Stimulated activated memory B cell treated with anti-CD40 and anti-IgM and Interleukin-4, amounts not matched to agents 10 μg/mL and 1 μg/mL and 100 μg/mL, for 72 hours (primary cell): ENCODE measurements around the gene MACROD2.

ENCODE experiments used
- ATAC-seq: fragments of 150-1000 bp; cut with Tn5 transposase; 2 replicates; pipeline ENCODE4 v1.10.0; 2021
- H3K27ac Mint-ChIP-seq: one replicate; pipeline ENCODE4 v1.8.0; 2022; ENCODE audit warnings: mild to moderate bottlenecking, mixed read lengths
- H3K27me3 Mint-ChIP-seq: one replicate; pipeline ENCODE4 v1.8.0; 2022; ENCODE audit warnings: mixed read lengths
- H3K36me3 Mint-ChIP-seq: one replicate; pipeline ENCODE4 v1.8.0; 2022; ENCODE audit warnings: mixed read lengths
- H3K4me1 Mint-ChIP-seq: one replicate; pipeline ENCODE4 v1.8.0; 2022; ENCODE audit warnings: mixed read lengths
- H3K4me3 Mint-ChIP-seq: one replicate; pipeline ENCODE4 v1.8.0; 2022; ENCODE audit warnings: mild to moderate bottlenecking, moderate library complexity, mixed read lengths
- H3K9me3 Mint-ChIP-seq: one replicate; pipeline ENCODE4 v1.8.0; 2022; ENCODE audit warnings: mixed read lengths

Gene MACROD2

GRCh38 chr20:14664101-14664500, 668.8 kb downstream of the MACROD2 start:
- Mint-ChIP-seq H3K4me3 (no peak overlapping the region), H3K27me3 (no peaks in the 10 kb centered on the region), H3K9me3 (no peaks in the 10 kb centered on the region), H3K27ac (no peak overlapping the region), H3K36me3 (no peaks in the 10 kb centered on the region), H3K4me1 (no peaks in the 10 kb centered on the region)
- no peak for ATAC-seq

DNA sequence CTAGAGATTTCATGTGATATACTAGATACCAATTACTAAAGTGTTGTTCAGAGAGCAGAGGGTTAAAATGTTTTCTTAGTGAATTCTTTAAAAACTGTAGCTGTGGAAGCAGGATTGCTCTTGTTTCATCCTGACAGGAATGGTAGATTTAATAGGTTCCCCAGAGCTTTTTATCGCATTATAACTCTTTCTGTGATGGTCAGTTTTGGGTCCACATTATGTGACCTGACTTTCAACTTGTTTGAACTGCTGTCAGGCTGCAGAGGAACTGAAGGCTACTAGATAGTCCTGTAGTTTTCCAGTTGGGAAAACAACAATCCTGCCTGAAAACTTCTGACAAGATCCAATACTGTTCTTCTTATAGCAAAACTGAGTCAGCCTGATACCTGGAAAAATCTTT, 671.4 kb downstream of the MACROD2 start:
- Mint-ChIP-seq H3K36me3 (no peaks in the 10 kb centered on the region), H3K4me3 (no peak overlapping the region), H3K27me3 (no peaks in the 10 kb centered on the region), H3K9me3 (no peaks in the 10 kb centered on the region), H3K27ac (no peak overlapping the region), H3K4me1 (no peaks in the 10 kb centered on the region)
- ATAC-seq: no peak

- Mint-ChIP-seq H3K27ac (no peak overlapping the region), H3K4me1 (no peaks in the 10 kb centered on the region), H3K27me3 (no peaks in the 10 kb centered on the region), H3K36me3 (no peaks in the 10 kb centered on the region), H3K9me3 (no peaks in the 10 kb centered on the region), H3K4me3 (no peak overlapping the region)
- ATAC-seq: no peak
Observed at GRCh38 chr20:14667226-14667625, 671.9 kb downstream of the MACROD2 start.

- no peak overlapping the region for H3K27ac Mint-ChIP-seq
- no peaks in the 10 kb centered on the region for H3K27me3 Mint-ChIP-seq
- no peak for ATAC-seq
- H3K36me3 Mint-ChIP-seq: no peaks in the 10 kb centered on the region
- no peaks in the 10 kb centered on the region for H3K4me1 Mint-ChIP-seq
- no peak overlapping the region for H3K4me3 Mint-ChIP-seq
- H3K9me3 Mint-ChIP-seq: peaks cover 7% of the 10 kb centered on the region
Observed at GRCh38 chr20:14672066-14672465, 676.8 kb downstream of the MACROD2 start.

GRCh38 chr20:14673164-14673563, 677.8 kb downstream of the MACROD2 start:
- no peak for ATAC-seq
- Mint-ChIP-seq H3K36me3 (no peaks in the 10 kb centered on the region), H3K9me3 (peaks cover 7% of the 10 kb centered on the region)

GRCh38 chr20:14677455-14677854, 682.1 kb downstream of the MACROD2 start:
- no peak overlapping the region for H3K27ac Mint-ChIP-seq
- H3K27me3 Mint-ChIP-seq: no peaks in the 10 kb centered on the region
- H3K9me3 Mint-ChIP-seq: peaks cover 7% of the 10 kb centered on the region
- no peak for ATAC-seq
- H3K4me1 Mint-ChIP-seq: no peaks in the 10 kb centered on the region
- no peaks in the 10 kb centered on the region for H3K36me3 Mint-ChIP-seq
- no peak overlapping the region for H3K4me3 Mint-ChIP-seq

More at GRCh38 chr20:14673164-14673563, 677.8 kb downstream of the MACROD2 start:
- H3K4me3 Mint-ChIP-seq: no peak overlapping the region
- H3K4me1 Mint-ChIP-seq: no peaks in the 10 kb centered on the region
- H3K27ac Mint-ChIP-seq: no peak overlapping the region
- no peaks in the 10 kb centered on the region for H3K27me3 Mint-ChIP-seq

DNA sequence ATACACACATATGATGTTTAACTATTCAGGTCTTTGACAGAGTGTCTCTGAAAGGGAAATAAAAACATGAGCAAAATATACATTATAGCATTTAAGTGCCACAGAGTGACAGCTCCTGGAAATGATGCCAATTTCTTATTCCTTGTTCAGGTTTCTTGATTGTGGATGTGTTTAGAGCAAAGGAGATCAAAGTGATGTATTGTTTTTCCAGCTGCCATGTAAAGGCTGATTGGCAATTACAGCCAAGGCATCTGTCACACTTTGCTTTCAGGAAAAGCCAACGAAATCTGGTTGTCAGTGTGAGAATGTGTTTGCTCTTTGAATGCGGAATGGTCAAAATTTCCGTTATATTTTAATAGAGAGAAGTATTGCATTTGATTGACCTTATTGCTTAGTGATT, 689.9 kb downstream of the MACROD2 start:
- no peaks in the 10 kb centered on the region for H3K4me1 Mint-ChIP-seq
- H3K9me3 Mint-ChIP-seq: no peaks in the 10 kb centered on the region
- H3K36me3 Mint-ChIP-seq: no peaks in the 10 kb centered on the region
- no peak overlapping the region for H3K4me3 Mint-ChIP-seq
- H3K27me3 Mint-ChIP-seq: no peaks in the 10 kb centered on the region
- H3K27ac Mint-ChIP-seq: no peak overlapping the region
- ATAC-seq: no peak

GRCh38 chr20:14687313-14687712, 692.0 kb downstream of the MACROD2 start:
- Mint-ChIP-seq H3K4me3 (no peak overlapping the region), H3K27ac (no peak overlapping the region), H3K4me1 (no peaks in the 10 kb centered on the region), H3K27me3 (no peaks in the 10 kb centered on the region), H3K36me3 (no peaks in the 10 kb centered on the region), H3K9me3 (no peaks in the 10 kb centered on the region)
- ATAC-seq: no peak

GRCh38 chr20:14688005-14688404, 692.7 kb downstream of the MACROD2 start:
- H3K4me3 Mint-ChIP-seq: no peak overlapping the region
- H3K27me3 Mint-ChIP-seq: no peaks in the 10 kb centered on the region
- H3K27ac Mint-ChIP-seq: no peak overlapping the region
- no peaks in the 10 kb centered on the region for H3K36me3 Mint-ChIP-seq
- H3K4me1 Mint-ChIP-seq: no peaks in the 10 kb centered on the region
- no peaks in the 10 kb centered on the region for H3K9me3 Mint-ChIP-seq
- no peak for ATAC-seq

- no peak overlapping the region for H3K4me3 Mint-ChIP-seq
- ATAC-seq: no peak
- no peaks in the 10 kb centered on the region for H3K4me1 Mint-ChIP-seq
Observed at GRCh38 chr20:14691994-14692393, 696.7 kb downstream of the MACROD2 start.

DNA sequence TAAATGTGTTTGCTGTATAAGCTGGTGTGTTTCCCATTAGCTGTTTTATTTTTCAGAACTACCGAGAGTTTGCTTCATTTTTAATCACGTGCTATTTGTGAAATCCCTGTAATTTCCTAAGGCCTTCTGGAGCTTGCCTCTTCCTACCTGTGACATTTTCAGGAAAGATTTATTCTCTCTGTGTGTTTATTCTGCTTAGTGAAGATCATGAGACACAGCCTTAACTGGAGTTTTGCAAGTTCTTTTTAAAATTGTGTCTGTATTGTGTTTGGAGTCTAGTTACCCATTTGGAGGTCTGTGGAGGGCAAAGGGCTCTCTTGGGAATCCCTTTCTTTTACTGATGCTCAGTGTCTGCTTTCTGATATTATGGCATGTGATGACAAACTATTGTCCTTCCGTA, 701.2 kb downstream of the MACROD2 start:
- no peak for ATAC-seq
- no peak overlapping the region for H3K27ac Mint-ChIP-seq
- no peaks in the 10 kb centered on the region for H3K4me1 Mint-ChIP-seq
- no peaks in the 10 kb centered on the region for H3K36me3 Mint-ChIP-seq
- no peaks in the 10 kb centered on the region for H3K9me3 Mint-ChIP-seq
- peaks cover 8% of the 10 kb centered on the region for H3K27me3 Mint-ChIP-seq
- no peak overlapping the region for H3K4me3 Mint-ChIP-seq

More at GRCh38 chr20:14691994-14692393, 696.7 kb downstream of the MACROD2 start:
- Mint-ChIP-seq H3K9me3 (no peaks in the 10 kb centered on the region), H3K27me3 (no peaks in the 10 kb centered on the region), H3K27ac (no peak overlapping the region), H3K36me3 (no peaks in the 10 kb centered on the region)

DNA sequence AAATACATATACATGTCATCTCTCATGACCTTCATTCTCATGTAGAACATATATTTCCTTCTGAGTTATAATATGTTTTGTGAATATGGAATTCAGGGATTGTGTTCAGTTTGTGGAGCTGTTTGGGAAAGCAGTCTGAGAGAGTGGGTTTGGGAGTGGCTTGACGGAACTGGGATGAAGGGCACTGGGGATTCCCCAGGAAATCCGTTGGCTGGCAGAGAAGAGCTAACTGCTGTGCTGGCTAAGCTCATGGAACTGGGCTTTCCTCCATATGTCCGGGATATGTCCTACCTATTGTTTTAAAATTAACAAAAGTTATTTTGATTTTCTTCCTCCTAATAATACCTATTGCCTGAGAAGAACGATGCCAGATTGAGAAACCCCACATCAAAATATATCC, 701.6 kb downstream of the MACROD2 start:
- Mint-ChIP-seq H3K27me3 (peaks cover 8% of the 10 kb centered on the region), H3K9me3 (no peaks in the 10 kb centered on the region), H3K27ac (no peak overlapping the region), H3K4me1 (no peaks in the 10 kb centered on the region), H3K4me3 (no peak overlapping the region), H3K36me3 (no peaks in the 10 kb centered on the region)
- no peak for ATAC-seq

DNA sequence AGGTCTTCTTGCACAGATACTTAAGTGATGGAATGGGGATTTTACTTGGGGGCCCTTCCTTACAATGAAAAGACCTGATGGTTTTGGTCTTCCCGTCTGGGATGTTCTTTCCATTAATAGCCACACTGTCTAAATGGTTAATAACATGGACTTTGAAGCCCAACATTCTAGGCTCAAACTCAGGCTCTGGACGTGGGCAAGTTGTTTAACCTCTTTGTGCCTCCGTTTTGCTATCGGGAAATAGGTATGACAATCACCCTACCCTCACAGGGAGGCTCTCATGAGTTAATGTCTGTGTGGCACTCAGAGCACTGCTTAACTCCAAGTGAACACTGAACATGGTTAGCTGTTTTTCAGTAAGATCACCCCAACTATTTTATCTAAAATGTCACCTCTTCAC, 702.8 kb downstream of the MACROD2 start:
- no peak for ATAC-seq
- H3K9me3 Mint-ChIP-seq: no peaks in the 10 kb centered on the region
- peaks cover 8% of the 10 kb centered on the region for H3K27me3 Mint-ChIP-seq
- H3K4me3 Mint-ChIP-seq: no peak overlapping the region
- H3K4me1 Mint-ChIP-seq: no peaks in the 10 kb centered on the region
- no peak overlapping the region for H3K27ac Mint-ChIP-seq
- H3K36me3 Mint-ChIP-seq: no peaks in the 10 kb centered on the region

- no peaks in the 10 kb centered on the region for H3K4me1 Mint-ChIP-seq
- ATAC-seq: no peak
- H3K4me3 Mint-ChIP-seq: no peak overlapping the region
- peaks cover 8% of the 10 kb centered on the region for H3K27me3 Mint-ChIP-seq
- H3K9me3 Mint-ChIP-seq: no peaks in the 10 kb centered on the region
- H3K27ac Mint-ChIP-seq: no peak overlapping the region
- H3K36me3 Mint-ChIP-seq: no peaks in the 10 kb centered on the region
Observed at GRCh38 chr20:14698605-14699373, 703.5 kb downstream of the MACROD2 start.

GRCh38 chr20:14700639-14700960, 705.3 kb downstream of the MACROD2 start:
- no peak overlapping the region for H3K4me3 Mint-ChIP-seq
- H3K27me3 Mint-ChIP-seq: peaks cover 8% of the 10 kb centered on the region
- no peak overlapping the region for H3K27ac Mint-ChIP-seq
- H3K36me3 Mint-ChIP-seq: no peaks in the 10 kb centered on the region
- no peaks in the 10 kb centered on the region for H3K4me1 Mint-ChIP-seq
- ATAC-seq: no peak
- H3K9me3 Mint-ChIP-seq: no peaks in the 10 kb centered on the region

- Mint-ChIP-seq H3K9me3 (no peaks in the 10 kb centered on the region), H3K36me3 (no peaks in the 10 kb centered on the region), H3K27ac (no peak overlapping the region), H3K4me1 (no peaks in the 10 kb centered on the region), H3K27me3 (peaks cover 8% of the 10 kb centered on the region), H3K4me3 (no peak overlapping the region)
- ATAC-seq: no peak
Observed at GRCh38 chr20:14701326-14701725, 706.0 kb downstream of the MACROD2 start.

- no peak for ATAC-seq
- no peak overlapping the region for H3K4me3 Mint-ChIP-seq
Observed at GRCh38 chr20:14706555-14706954, 711.2 kb downstream of the MACROD2 start.

More at GRCh38 chr20:14706555-14706954, 711.2 kb downstream of the MACROD2 start:
- H3K27ac Mint-ChIP-seq: no peak overlapping the region
- no peaks in the 10 kb centered on the region for H3K9me3 Mint-ChIP-seq
- no peaks in the 10 kb centered on the region for H3K4me1 Mint-ChIP-seq
- H3K27me3 Mint-ChIP-seq: no peaks in the 10 kb centered on the region
- no peaks in the 10 kb centered on the region for H3K36me3 Mint-ChIP-seq
